OCI-LY3 (cell line): ENCODE data around the gene GBP7.

ENCODE experiments used
- H2AFZ ChIP-seq: fragments of 200-600, 300-600 bp; shearing (Covaris generic); 2 replicates; pipeline ENCODE4 v1.6.0; 2014; ENCODE audit warnings: antibody characterized with exemption, low read depth, low read length
- H3K27ac ChIP-seq: fragments of 200-600, 300-600 bp; sonication (generic); 2 replicates; pipeline ENCODE4 v1.5.1; 2014; ENCODE audit warnings: mild to moderate bottlenecking, low read length, moderate library complexity, mixed read lengths
- H3K27me3 ChIP-seq: fragments of 200-600, 300-600 bp; sonication (generic); 2 replicates; pipeline ENCODE4 v1.6.1; 2014; ENCODE audit warnings: low read depth, low read length, mixed read lengths
- H3K36me3 ChIP-seq: fragments of 200-600, 300-600 bp; sonication (generic); replicated peaks from 2 replicates; pipeline ENCODE3; 2014; ENCODE audit warnings: low read depth, low read length, mixed read lengths
- H3K4me1 ChIP-seq: fragments of 300-600, 200-600 bp; sonication (generic); 2 replicates; pipeline ENCODE4 v1.6.1; 2014; ENCODE audit warnings: low read length, mixed read lengths
- H3K4me2 ChIP-seq: fragments of 200-600, 300-600 bp; sonication (generic); 2 replicates; pipeline ENCODE4 v1.6.1; 2014; ENCODE audit warnings: low read length, mixed read lengths
- H3K4me3 ChIP-seq: fragments of 300-600, 200-600 bp; sonication (generic); 2 replicates; pipeline ENCODE4 v1.5.1; 2014; ENCODE audit warnings: antibody characterized with exemption, mild to moderate bottlenecking, low read length, moderate library complexity
- H3K79me2 ChIP-seq: fragments of 300-600, 200-600 bp; shearing (Covaris generic); 2 replicates; pipeline ENCODE4 v1.6.1; 2014; ENCODE audit warnings: mild to moderate bottlenecking, low read length, mixed read lengths
- H3K9ac ChIP-seq: fragments of 300-600, 200-600 bp; shearing (Covaris generic); 2 replicates; pipeline ENCODE4 v1.6.0; 2014; ENCODE audit warnings: mild to moderate bottlenecking, low read length, moderate library complexity
- H3K9me3 ChIP-seq: fragments of 200-600, 300-600 bp; shearing (Covaris generic); 2 replicates; pipeline ENCODE4 v1.6.1; 2014; ENCODE audit warnings: low read length, mixed read lengths; ENCODE audit not compliant: insufficient read depth
- H4K20me1 ChIP-seq: fragments of 200-600, 300-600 bp; sonication (generic); 2 replicates; pipeline ENCODE4 v1.6.1; 2016; ENCODE audit warnings: low read length, mixed read lengths; ENCODE audit not compliant: insufficient read depth
- EZH2phosphoT487 ChIP-seq: fragments of 200-600 bp; shearing (Covaris generic); IDR thresholded peaks from 2 replicates; pipeline ENCODE4 v1.6.1; 2018; ENCODE audit warnings: antibody characterized with exemption, mixed run types, low read depth
- TF ChIP-seq, protein P1 (sequence below): fragments of 200-600, 300-600 bp; sonication (generic); IDR thresholded peaks from 2 replicates; pipeline ENCODE4 v1.5.1; 2014; ENCODE audit warnings: antibody characterized with exemption, low read length, low read depth

Gene GBP7

DNA sequence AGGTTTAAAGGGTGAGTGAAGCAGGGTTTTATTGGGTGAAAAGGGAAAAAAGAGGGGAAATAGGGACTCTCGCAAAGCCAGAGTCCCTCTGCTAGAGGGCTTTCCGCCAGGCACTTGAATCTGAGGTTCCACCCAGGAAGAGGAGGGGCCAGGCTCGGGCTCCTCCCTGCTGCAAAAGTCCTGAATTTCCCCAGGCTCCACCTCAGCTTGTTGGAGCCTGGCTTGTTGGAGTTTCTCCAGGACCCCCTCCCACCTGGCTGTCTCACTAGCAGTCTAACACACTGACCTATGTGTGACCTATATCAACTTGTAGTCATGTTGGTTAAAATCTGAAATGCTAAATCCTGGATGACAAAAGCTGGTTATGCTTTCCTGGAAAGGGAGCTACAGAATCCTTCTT lies 75.4 kb downstream of the GBP7 start:
- TF ChIP-seq, protein P1, sequence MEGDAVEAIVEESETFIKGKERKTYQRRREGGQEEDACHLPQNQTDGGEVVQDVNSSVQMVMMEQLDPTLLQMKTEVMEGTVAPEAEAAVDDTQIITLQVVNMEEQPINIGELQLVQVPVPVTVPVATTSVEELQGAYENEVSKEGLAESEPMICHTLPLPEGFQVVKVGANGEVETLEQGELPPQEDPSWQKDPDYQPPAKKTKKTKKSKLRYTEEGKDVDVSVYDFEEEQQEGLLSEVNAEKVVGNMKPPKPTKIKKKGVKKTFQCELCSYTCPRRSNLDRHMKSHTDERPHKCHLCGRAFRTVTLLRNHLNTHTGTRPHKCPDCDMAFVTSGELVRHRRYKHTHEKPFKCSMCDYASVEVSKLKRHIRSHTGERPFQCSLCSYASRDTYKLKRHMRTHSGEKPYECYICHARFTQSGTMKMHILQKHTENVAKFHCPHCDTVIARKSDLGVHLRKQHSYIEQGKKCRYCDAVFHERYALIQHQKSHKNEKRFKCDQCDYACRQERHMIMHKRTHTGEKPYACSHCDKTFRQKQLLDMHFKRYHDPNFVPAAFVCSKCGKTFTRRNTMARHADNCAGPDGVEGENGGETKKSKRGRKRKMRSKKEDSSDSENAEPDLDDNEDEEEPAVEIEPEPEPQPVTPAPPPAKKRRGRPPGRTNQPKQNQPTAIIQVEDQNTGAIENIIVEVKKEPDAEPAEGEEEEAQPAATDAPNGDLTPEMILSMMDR = no peak
- TF ChIP-seq EZH2phosphoT487 = no peak
- H3K27me3 ChIP-seq = no peaks in the 10 kb centered on the region
- no peaks in the 10 kb centered on the region for H3K36me3 ChIP-seq
- no peak overlapping the region for H2AFZ ChIP-seq
- no peaks in the 10 kb centered on the region for H3K79me2 ChIP-seq
- H3K4me2 ChIP-seq = no peak overlapping the region
- no peak overlapping the region for H3K4me3 ChIP-seq
- H3K9ac ChIP-seq = no peak overlapping the region
- H3K27ac ChIP-seq = no peak overlapping the region
- no peaks in the 10 kb centered on the region for H4K20me1 ChIP-seq
- no peaks in the 10 kb centered on the region for H3K9me3 ChIP-seq
- peaks cover 6% of the 10 kb centered on the region for H3K4me1 ChIP-seq

DNA sequence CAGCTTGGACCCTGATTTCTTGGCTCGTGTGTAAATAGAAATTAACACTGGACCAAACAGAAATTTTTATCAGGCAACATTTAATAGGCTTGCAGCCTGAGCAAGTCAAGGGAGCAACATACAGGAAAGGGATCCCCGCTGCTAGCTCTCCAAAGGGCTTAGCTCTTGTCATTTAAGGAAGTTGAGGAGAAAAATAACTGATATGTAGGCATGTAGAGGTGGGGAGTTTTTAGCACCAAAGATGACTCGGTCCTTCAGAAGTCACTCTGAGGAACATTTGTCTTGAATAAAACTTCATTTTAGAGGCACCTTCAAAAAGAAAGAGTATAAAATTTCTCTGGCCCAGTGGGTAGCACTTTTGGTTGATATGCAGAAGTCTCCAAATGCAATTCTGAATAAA lies 76.9 kb downstream of the GBP7 start:
- Histone ChIP-seq H3K79me2 (no peaks in the 10 kb centered on the region), H4K20me1 (no peaks in the 10 kb centered on the region)

DNA sequence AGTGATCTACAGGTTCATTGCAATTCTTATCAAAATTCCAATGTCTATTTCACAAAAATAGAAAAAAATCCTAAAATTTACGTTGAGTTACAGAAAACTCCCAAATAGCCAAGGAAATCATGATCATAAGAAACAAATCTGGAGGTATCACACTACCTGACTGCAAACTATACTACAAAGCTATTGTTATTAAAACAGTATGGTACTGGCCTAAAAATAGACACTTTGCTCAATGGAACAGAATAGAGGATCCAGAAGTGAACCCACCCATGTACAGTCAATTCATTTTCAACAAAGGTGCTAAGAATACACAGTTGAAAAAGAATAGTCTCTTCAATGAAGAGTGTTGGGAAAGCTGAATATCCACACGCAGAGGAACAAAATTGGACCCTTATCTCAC lies 80.1 kb downstream of the GBP7 start:
- Histone ChIP-seq H3K4me1 (no peaks in the 10 kb centered on the region), H3K4me3 (no peak overlapping the region), H3K79me2 (no peaks in the 10 kb centered on the region), H2AFZ (no peak overlapping the region), H3K27me3 (no peaks in the 10 kb centered on the region), H3K27ac (no peak overlapping the region), H3K9ac (no peak overlapping the region), H4K20me1 (no peaks in the 10 kb centered on the region), H3K4me2 (no peak overlapping the region), H3K9me3 (no peaks in the 10 kb centered on the region), H3K36me3 (no peaks in the 10 kb centered on the region)
- no peak for TF ChIP-seq EZH2phosphoT487
- TF ChIP-seq, protein P1 = no peak

More for the DNA sequence above, 76.9 kb downstream of the GBP7 start:
- no peak overlapping the region for H3K9ac ChIP-seq
- H3K27ac ChIP-seq = no peak overlapping the region
- H3K27me3 ChIP-seq = no peaks in the 10 kb centered on the region
- TF ChIP-seq, protein P1 = no peak
- no peak for TF ChIP-seq EZH2phosphoT487
- H3K4me2 ChIP-seq = no peak overlapping the region
- no peak overlapping the region for H3K4me3 ChIP-seq
- peaks cover 6% of the 10 kb centered on the region for H3K4me1 ChIP-seq
- no peaks in the 10 kb centered on the region for H3K9me3 ChIP-seq
- no peak overlapping the region for H2AFZ ChIP-seq
- H3K36me3 ChIP-seq = no peaks in the 10 kb centered on the region

DNA sequence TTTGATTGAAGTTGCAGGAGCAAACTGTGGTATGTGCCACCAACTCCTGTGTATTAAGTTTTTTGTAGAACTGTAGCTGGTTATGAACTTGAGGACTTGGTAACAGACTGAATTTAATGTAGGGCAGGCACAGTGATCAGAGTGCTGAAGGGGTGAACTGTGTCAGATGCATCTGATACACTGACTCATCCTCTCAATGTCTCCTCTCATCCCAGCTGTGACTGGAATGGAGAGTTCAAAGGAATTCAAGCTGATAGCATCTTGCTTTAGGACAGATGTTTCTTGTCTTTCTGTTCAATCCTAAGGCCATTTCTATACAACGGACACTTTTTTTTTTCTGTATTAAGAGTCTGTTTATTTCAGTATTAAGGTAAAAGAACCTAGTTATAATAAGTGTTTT lies 85.8 kb downstream of the GBP7 start:
- H3K36me3 ChIP-seq = no peaks in the 10 kb centered on the region
- H3K79me2 ChIP-seq = no peaks in the 10 kb centered on the region
- no peak overlapping the region for H2AFZ ChIP-seq
- H3K4me2 ChIP-seq = no peak overlapping the region
- TF ChIP-seq EZH2phosphoT487 = no peak
- TF ChIP-seq, protein P1 = no peak
- H3K9me3 ChIP-seq = no peaks in the 10 kb centered on the region
- no peaks in the 10 kb centered on the region for H3K27me3 ChIP-seq
- H3K9ac ChIP-seq = no peak overlapping the region
- no peaks in the 10 kb centered on the region for H3K4me1 ChIP-seq
- no peak overlapping the region for H3K27ac ChIP-seq
- H4K20me1 ChIP-seq = no peaks in the 10 kb centered on the region
- no peak overlapping the region for H3K4me3 ChIP-seq
